H1 (cell line): ENCODE data around the gene MYL9. TPM values are rescaled to one million over a fixed set of nuclear protein-coding genes. Genes with fewer than 3 reads are reported as not detected.

Source experiments
- CTCF ChIA-PET: fragments of 300-600 bp; sonication (Branson Sonifier 250); formaldehyde crosslinking; loops from one replicate; lab custom pipeline; 2021; ENCODE audit not compliant: partially characterized antibody; lab: Charles Lee
- POLR2A ChIA-PET: fragments of 300-600 bp; sonication (Branson Sonifier 250); formaldehyde crosslinking; loops from one replicate; lab custom pipeline; 2021; ENCODE audit warnings: inconsistent platforms; ENCODE audit not compliant: partially characterized antibody; lab: Charles Lee
- DNase-seq, 2 experiments: peaks; one replicate each; pipeline versions ENCODE4 v3.0.0 to v3.0.0-alpha.2; 2010 to 2022; ENCODE audit warnings: low spot score in 2 of 2, low read depth in 1 of 2, mixed read lengths in 1 of 2
- FAIRE-seq: peaks from 2 replicates; lab custom pipeline; 2011; peaks lifted over from hg19 to GRCh38; lab: Jason Lieb, UNC
- H2AFZ ChIP-seq: 2 replicates; pipeline ENCODE4 v1.8.1; 2012; ENCODE audit warnings: low read length, inconsistent platforms
- H2AK5ac ChIP-seq: 2 replicates; pipeline ENCODE4 v1.6.1; 2013; ENCODE audit warnings: low read depth, low read length
- H2BK120ac ChIP-seq: replicated peaks from 2 replicates; pipeline ENCODE3; 2013; ENCODE audit warnings: low read depth, low read length, inconsistent platforms
- H2BK12ac ChIP-seq: 2 replicates; pipeline ENCODE4 v1.6.1; 2013; ENCODE audit warnings: low read depth, low read length
- H2BK15ac ChIP-seq: 2 replicates; pipeline ENCODE4 v1.6.1; 2013; ENCODE audit warnings: low read length
- H2BK20ac ChIP-seq: 2 replicates; pipeline ENCODE4 v1.6.1; 2013; ENCODE audit warnings: low read length
- H2BK5ac ChIP-seq: 2 replicates; pipeline ENCODE4 v1.6.1; 2013; ENCODE audit warnings: low read depth, low read length
- H3K14ac ChIP-seq: 2 replicates; pipeline ENCODE4 v1.6.1; 2013; ENCODE audit warnings: inconsistent platforms; ENCODE audit not compliant: insufficient read length
- H3K18ac ChIP-seq: 2 replicates; pipeline ENCODE4 v1.6.1; 2013; ENCODE audit warnings: low read length; ENCODE audit errors: extremely low read depth
- H3K23ac ChIP-seq: 2 replicates; pipeline ENCODE4 v1.6.1; 2013; ENCODE audit warnings: inconsistent platforms; ENCODE audit not compliant: insufficient read length
- H3K23me2 ChIP-seq: 2 replicates; pipeline ENCODE4 v1.6.1; 2013; ENCODE audit warnings: low read depth, low read length
- H3K27ac ChIP-seq: 2 replicates; pipeline ENCODE4 v1.6.1; 2011; ENCODE audit warnings: low read depth, low read length, inconsistent platforms
- H3K27me3 ChIP-seq, 4 experiments: replicated peaks in 1 of 4; 1 replicate in 1 of 4; 2 replicates in 3 of 4; pipeline versions ENCODE4 v1.6.1 to v1.8.1; 2011 to 2013; ENCODE audit warnings: low read length in 3 of 4, mild to moderate bottlenecking in 3 of 4, inconsistent platforms in 2 of 4, mixed read lengths in 2 of 4, moderate library complexity in 1 of 4; ENCODE audit not compliant: control insufficient read depth in 3 of 4, insufficient read depth in 3 of 4; ENCODE audit errors: extremely low read depth in 1 of 4
- H3K36me3 ChIP-seq, 4 experiments: 2 replicates each; pipeline versions ENCODE4 v1.6.1 to v1.8.1; 2011 to 2013; ENCODE audit warnings: mild to moderate bottlenecking in 4 of 4, low read length in 3 of 4, moderate library complexity in 2 of 4, control low read depth in 1 of 4, inconsistent platforms in 1 of 4; ENCODE audit not compliant: insufficient read depth in 4 of 4, control insufficient read depth in 2 of 4
- H3K4ac ChIP-seq: replicated peaks from 2 replicates; pipeline ENCODE3; 2013; ENCODE audit warnings: low read length, low read depth, mixed read lengths, inconsistent platforms; ENCODE audit not compliant: insufficient read length
- H3K4me1 ChIP-seq, 4 experiments: replicated peaks in 1 of 4; 1 replicate in 1 of 4; 2 replicates in 3 of 4; pipeline versions ENCODE4 v1.6.1 to v1.8.1; 2011 to 2013; ENCODE audit warnings: low read length in 3 of 4, inconsistent platforms in 2 of 4, mixed read lengths in 1 of 4; ENCODE audit not compliant: insufficient read depth in 4 of 4, control insufficient read depth in 3 of 4
- H3K4me2 ChIP-seq, 2 experiments: 2 replicates each; pipeline versions ENCODE4 v1.6.1 to v1.8.1; 2011 to 2013; ENCODE audit warnings: low read depth in 2 of 2, low read length in 2 of 2, control low read depth in 1 of 2, inconsistent platforms in 1 of 2, mild to moderate bottlenecking in 1 of 2; ENCODE audit not compliant: insufficient read depth in 1 of 2
- H3K4me3 ChIP-seq, 4 experiments: fragments of 200-600, 300-600 bp in 1 of 4; sonication (generic), shearing (Covaris generic), sonication (Bioruptor Twin) in 1 of 4; 2 replicates each; pipeline versions ENCODE4 v1.5.1 to v1.8.1; 2011 to 2016; ENCODE audit warnings: low read length in 4 of 4, low read depth in 3 of 4, control low read depth in 2 of 4, inconsistent platforms in 2 of 4, mild to moderate bottlenecking in 2 of 4, mixed read lengths in 1 of 4, moderate library complexity in 1 of 4; ENCODE audit not compliant: insufficient read depth in 2 of 4; ENCODE audit errors: extremely low read depth in 1 of 4
- H3K56ac ChIP-seq: replicated peaks from 2 replicates; pipeline ENCODE3; 2013; ENCODE audit warnings: low read depth, mild to moderate bottlenecking, mixed read lengths, low read length, inconsistent platforms; ENCODE audit not compliant: insufficient read length
- H3K79me1 ChIP-seq: 2 replicates; pipeline ENCODE4 v1.6.1; 2013; ENCODE audit warnings: low read depth, low read length, control low read depth
- H3K79me2 ChIP-seq, 2 experiments: 2 replicates each; pipeline versions ENCODE4 v1.6.1 to v1.8.1; 2012 to 2013; ENCODE audit warnings: low read length in 2 of 2, mild to moderate bottlenecking in 2 of 2, inconsistent platforms in 1 of 2; ENCODE audit not compliant: insufficient read depth in 2 of 2, control insufficient read depth in 1 of 2
- H3K9ac ChIP-seq, 4 experiments: replicated peaks in 1 of 4; 1 replicate in 1 of 4; 2 replicates in 3 of 4; pipeline versions ENCODE4 v1.6.1 to v1.8.1; 2011 to 2013; ENCODE audit warnings: low read depth in 3 of 4, low read length in 3 of 4, control low read depth in 2 of 4, mild to moderate bottlenecking in 2 of 4, moderate library complexity in 2 of 4, inconsistent platforms in 1 of 4; ENCODE audit errors: extremely low read depth in 1 of 4
- H3K9me3 ChIP-seq, 2 experiments: 2 replicates each; pipeline versions ENCODE4 v1.6.1 to v1.8.1; 2012 to 2013; ENCODE audit warnings: mild to moderate bottlenecking in 2 of 2, moderate library complexity in 2 of 2, control low read depth in 1 of 2, inconsistent platforms in 1 of 2, low read depth in 1 of 2, low read length in 1 of 2, mixed read lengths in 1 of 2; ENCODE audit not compliant: insufficient read depth in 2 of 2
- H4K20me1 ChIP-seq, 2 experiments: replicated peaks in 1 of 2; 2 replicates each; pipeline versions ENCODE3 to v1.8.1; 2011 to 2013; ENCODE audit warnings: inconsistent platforms in 2 of 2, low read length in 2 of 2, mild to moderate bottlenecking in 1 of 2; ENCODE audit not compliant: insufficient read depth in 2 of 2, control insufficient read depth in 1 of 2
- H4K5ac ChIP-seq: 2 replicates; pipeline ENCODE4 v1.6.1; 2013; ENCODE audit warnings: low read length, low read depth, mixed read lengths, inconsistent platforms; ENCODE audit not compliant: insufficient read length
- H4K8ac ChIP-seq: 2 replicates; pipeline ENCODE4 v1.8.0; 2013; ENCODE audit warnings: mild to moderate bottlenecking, moderate library complexity, low read length, inconsistent platforms; ENCODE audit not compliant: insufficient read depth; ENCODE audit errors: extremely low read depth
- H4K91ac ChIP-seq: replicated peaks from 2 replicates; pipeline ENCODE3; 2013; ENCODE audit warnings: low read length, mixed read lengths, inconsistent platforms; ENCODE audit not compliant: insufficient read length
- CHD2 ChIP-seq: IDR thresholded peaks from 2 replicates; pipeline ENCODE4 v1.6.1; 2012; ENCODE audit warnings: low read length, improper control_type of control experiment
- CTBP2 ChIP-seq: IDR thresholded peaks from 2 replicates; pipeline ENCODE4 v1.7.0; 2011; ENCODE audit warnings: borderline replicate concordance, mild to moderate bottlenecking, moderate library complexity, mixed read lengths, low read length; ENCODE audit not compliant: insufficient read depth, insufficient read length
- KDM5A ChIP-seq: fragments of 200-600 bp; IDR thresholded peaks from 2 replicates; pipeline ENCODE4 v1.7.1; 2012; ENCODE audit warnings: mild to moderate bottlenecking, low read length, inconsistent platforms, mixed read lengths
- MAX ChIP-seq: IDR thresholded peaks from 2 replicates; pipeline ENCODE4 v1.6.1; 2012; ENCODE audit warnings: inconsistent platforms
- NANOG ChIP-seq: IDR thresholded peaks from 2 replicates; pipeline ENCODE4 v1.6.1; 2011; ENCODE audit warnings: low read length, low read depth, mild to moderate bottlenecking, inconsistent platforms; ENCODE audit not compliant: insufficient read depth, poor library complexity, severe bottlenecking
- POLR2AphosphoS5 ChIP-seq: IDR thresholded peaks from 2 replicates; pipeline ENCODE4 v1.6.1; 2011; ENCODE audit warnings: low read depth, low read length
- RXRA ChIP-seq: IDR thresholded peaks from 2 replicates; pipeline ENCODE4 v1.6.1; 2011; ENCODE audit warnings: low read depth, mild to moderate bottlenecking, low read length, moderate library complexity; ENCODE audit not compliant: insufficient read depth
- WGBS, 2 experiments: shearing (Covaris generic) in 1 of 2; methylation state at CpG; one replicate each; pipeline versions ENCODE4 v1.1.6 to v1.1.7; 2013 to 2015; ENCODE audit warnings: low lambda C conversion rate in 2 of 2, mixed read lengths in 2 of 2, inconsistent platforms in 1 of 2, low coverage in 1 of 2, missing lambda C conversion rate in 1 of 2; ENCODE audit not compliant: insufficient replicate concordance in 2 of 2, insufficient coverage in 1 of 2, insufficient read length in 1 of 2; ENCODE audit errors: extremely low coverage in 1 of 2, missing lambda C conversion rate in 1 of 2; 5-methylcytosine and 5-hydroxymethylcytosine counted together
- polyA plus RNA-seq, 7 experiments: library from polyadenylated mRNA; depleted of rRNA in 3 of 7; stranded (reverse) in 5 of 7; unstranded in 2 of 7; fragments of >200 nt in 5 of 7; fragments of 200-250 nt in 2 of 7; gene quantifications; 1 replicate in 5 of 7; 2 replicates in 1 of 7; 4 replicates in 1 of 7; pipeline versions ENCODE4 v1.2.1 to v1.2.3, GENCODE V29; 2011 to 2013; ENCODE audit warnings: missing spikeins in 2 of 7, mixed read lengths in 2 of 7
- total RNA-seq: library from RNA; stranded (reverse); fragmentation: NEBNext Ultra II Directional; extraction: Animal tissue kit (Norgen Biotek cat#: 25700); gene quantifications from 2 replicates; pipeline ENCODE4 v1.2.1, GENCODE V29; 2021

Gene MYL9
- total and polyA plus RNA-seq, 2 of the 8 experiments (the other 6 are each of a cell fraction or from before 2014, with no cell fraction given): 26.8 to 193 TPM

DNA sequence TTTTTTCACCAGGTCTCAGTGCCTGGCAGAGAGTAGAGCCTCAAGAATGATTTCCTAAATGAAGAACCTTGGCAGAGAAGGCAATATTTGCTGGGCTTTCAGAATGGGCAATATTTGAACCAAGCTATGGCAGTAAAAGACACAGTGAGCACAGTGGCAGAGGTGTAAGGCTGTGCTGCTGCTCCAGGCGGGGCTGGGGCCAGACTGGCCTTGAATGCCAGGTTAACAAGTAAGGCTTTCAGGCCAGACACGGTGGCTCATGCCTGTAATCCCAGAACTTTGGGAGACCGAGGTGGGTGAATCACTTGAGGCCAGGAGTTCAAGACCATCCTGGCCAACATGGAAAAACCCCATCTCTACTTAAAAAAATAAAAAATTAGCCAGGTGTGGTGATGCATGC lies 8.5 kb upstream of the MYL9 start:
- FAIRE-seq (no peak), DNase-seq (no peak)
- no peak for TF ChIP-seq CTBP2
- TF ChIP-seq NANOG: no peak
- no peak for TF ChIP-seq POLR2AphosphoS5
- TF ChIP-seq MAX: no peak
- no peak for TF ChIP-seq RXRA
- no peak for TF ChIP-seq CHD2
- TF ChIP-seq KDM5A: no peak
- H2BK12ac ChIP-seq: no peak overlapping the region
- H2AK5ac ChIP-seq: no peak overlapping the region
- H4K91ac ChIP-seq: no peak overlapping the region
- ChIA-PET CTCF (interaction anchor here (0.6 to 1.9 kb wide), 4 partner anchors 10 to 73 kb away, joined by 3 to 8 read pairs (median 4); partner anchors contain the start of gene RAB5IF), POLR2A (no interaction called here)
- no peak overlapping the region for H3K14ac ChIP-seq
- H3K18ac ChIP-seq: no peak overlapping the region
- peaks cover 7 to 12% of the 10 kb centered on the region in 2 experiments for H4K20me1 ChIP-seq
- no peaks in the 10 kb centered on the region; the same call in 1 of the 2 replicates for H3K79me1 ChIP-seq
- WGBS, 2 experiments: 86% methylated on average over 3 of the region's 3 CpGs; no CpG with 5 or more reads in 1 of the 2 experiments
- no peak overlapping the region for H3K4me3 ChIP-seq
- no peaks in the 10 kb centered on the region for H3K9me3 ChIP-seq
- H4K8ac ChIP-seq: no peak overlapping the region
- no peak overlapping the region for H2AFZ ChIP-seq
- H3K23me2 ChIP-seq: no peaks in the 10 kb centered on the region
- no peak overlapping the region for H3K4me2 ChIP-seq
- H3K4me1 ChIP-seq: no peaks in the 10 kb centered on the region
- H2BK120ac ChIP-seq: no peak overlapping the region
- H3K27ac ChIP-seq: no peak overlapping the region
- no peaks in the 10 kb centered on the region for H3K79me2 ChIP-seq
- H3K9ac ChIP-seq: no peak overlapping the region
- H3K23ac ChIP-seq: no peak overlapping the region
- no peak overlapping the region for H2BK5ac ChIP-seq
- H4K5ac ChIP-seq: no peak overlapping the region
- no peaks in the 10 kb centered on the region for H3K27me3 ChIP-seq
- no peak overlapping the region for H2BK15ac ChIP-seq
- H3K4ac ChIP-seq: no peak overlapping the region
- H3K36me3 ChIP-seq: peaks cover 0 to under 1% (median 0%) of the 10 kb centered on the region in 4 experiments; a peak in 1 of 8 replicates
- H3K56ac ChIP-seq: no peak overlapping the region
- H2BK20ac ChIP-seq: no peak overlapping the region
